Activated naive CD8-positive, alpha-beta T cell treated with anti-CD3 and anti-CD28 coated beads, Interleukin-2, amount 10 ng/mL, durations not matched to agents 7 days and 5 days (primary cell): ENCODE data around the gene EGFLAM. TPM values are rescaled to one million over a fixed set of nuclear protein-coding genes. Genes with fewer than 3 reads are reported as not detected.

ENCODE experiments used
- ATAC-seq: fragments of 150-1000 bp; cut with Tn5 transposase; one replicate; pipeline ENCODE4 v1.10.0; 2021; ENCODE audit warnings: low read depth, moderate library complexity
- POLR2A ChIA-PET: fragments of 350-600 bp; sonication (Branson Sonifier 250); formaldehyde crosslinking; loops from one replicate; lab custom pipeline; 2021; ENCODE audit warnings: antibody characterized with exemption; lab: Charles Lee
- DNase-seq: peaks from one replicate; pipeline ENCODE4 v3.0.0; 2021
- H3K27ac Mint-ChIP-seq: one replicate; pipeline ENCODE4 v1.8.0; 2022; ENCODE audit warnings: mild to moderate bottlenecking, mixed read lengths
- H3K27me3 Mint-ChIP-seq: one replicate; pipeline ENCODE4 v1.8.0; 2022; ENCODE audit warnings: mild to moderate bottlenecking, moderate library complexity, mixed read lengths
- H3K36me3 Mint-ChIP-seq: one replicate; pipeline ENCODE4 v1.8.0; 2021; ENCODE audit warnings: mild to moderate bottlenecking, mixed read lengths
- H3K4me1 Mint-ChIP-seq: one replicate; pipeline ENCODE4 v1.8.0; 2021; ENCODE audit warnings: mixed read lengths
- H3K4me3 Mint-ChIP-seq: one replicate; pipeline ENCODE4 v1.8.0; 2022; ENCODE audit warnings: mild to moderate bottlenecking, moderate library complexity, mixed read lengths
- H3K9me3 Mint-ChIP-seq: one replicate; pipeline ENCODE4 v1.8.0; 2021; ENCODE audit warnings: mixed read lengths
- total RNA-seq, 2 experiments: library from RNA; stranded (reverse); gene quantifications; one replicate each; pipeline ENCODE4 v1.2.3, GENCODE V29; 2021

Gene EGFLAM
- total RNA-seq, 2 experiments from 2014 or later = not detected

- no peak overlapping the region for H3K27ac Mint-ChIP-seq
Observed at GRCh38 chr5:38347896-38348295, 89.5 kb downstream of the EGFLAM start.

GRCh38 chr5:38360323-38361061 lies 102.1 kb downstream of the EGFLAM start:
- POLR2A ChIA-PET = no interaction called here

More at GRCh38 chr5:38347896-38348295, 89.5 kb downstream of the EGFLAM start:
- no peaks in the 10 kb centered on the region for H3K9me3 Mint-ChIP-seq
- no peak overlapping the region for H3K4me3 Mint-ChIP-seq
- POLR2A ChIA-PET = no interaction called here
- no peak for DNase-seq
- no peaks in the 10 kb centered on the region for H3K36me3 Mint-ChIP-seq
- no peaks in the 10 kb centered on the region for H3K4me1 Mint-ChIP-seq
- no peaks in the 10 kb centered on the region for H3K27me3 Mint-ChIP-seq
- ATAC-seq = no peak

GRCh38 chr5:38362713-38363112 lies 104.4 kb downstream of the EGFLAM start:
- POLR2A ChIA-PET = no interaction called here
- H3K4me3 Mint-ChIP-seq = no peak overlapping the region

More at GRCh38 chr5:38360323-38361061, 102.1 kb downstream of the EGFLAM start:
- ATAC-seq (no peak), DNase-seq (no peak)
- H3K27ac Mint-ChIP-seq = no peak overlapping the region
- H3K9me3 Mint-ChIP-seq = no peaks in the 10 kb centered on the region
- H3K4me1 Mint-ChIP-seq = no peaks in the 10 kb centered on the region
- no peak overlapping the region for H3K4me3 Mint-ChIP-seq
- H3K36me3 Mint-ChIP-seq = no peaks in the 10 kb centered on the region
- peaks cover 2% of the 10 kb centered on the region for H3K27me3 Mint-ChIP-seq

GRCh38 chr5:38364825-38365224 lies 106.5 kb downstream of the EGFLAM start:
- Mint-ChIP-seq H3K4me1 (peaks cover 10% of the 10 kb centered on the region), H3K9me3 (no peaks in the 10 kb centered on the region), H3K4me3 (no peak overlapping the region), H3K36me3 (peaks cover 1% of the 10 kb centered on the region), H3K27ac (no peak overlapping the region), H3K27me3 (peaks cover 7% of the 10 kb centered on the region)
- no peak for ATAC-seq
- DNase-seq = no peak
- POLR2A ChIA-PET = no interaction called here

More at GRCh38 chr5:38362713-38363112, 104.4 kb downstream of the EGFLAM start:
- no peaks in the 10 kb centered on the region for H3K9me3 Mint-ChIP-seq
- peaks cover under 1% of the 10 kb centered on the region for H3K4me1 Mint-ChIP-seq
- H3K27me3 Mint-ChIP-seq = peaks cover 7% of the 10 kb centered on the region
- peaks cover 1% of the 10 kb centered on the region for H3K36me3 Mint-ChIP-seq
- no peak for ATAC-seq
- no peak for DNase-seq
- H3K27ac Mint-ChIP-seq = no peak overlapping the region

- POLR2A ChIA-PET = no interaction called here
- Mint-ChIP-seq H3K36me3 (peaks cover 1% of the 10 kb centered on the region), H3K4me3 (no peak overlapping the region), H3K4me1 (peaks cover 10% of the 10 kb centered on the region), H3K27me3 (peaks cover 7% of the 10 kb centered on the region), H3K27ac (no peak overlapping the region), H3K9me3 (no peaks in the 10 kb centered on the region)
- DNase-seq = no peak
- ATAC-seq = no peak
Observed at GRCh38 chr5:38367410-38367809, 109.1 kb downstream of the EGFLAM start.

- H3K27ac Mint-ChIP-seq = no peak overlapping the region
- peaks cover 10% of the 10 kb centered on the region for H3K4me1 Mint-ChIP-seq
- ATAC-seq (no peak), DNase-seq (no peak)
- H3K27me3 Mint-ChIP-seq = peaks cover 7% of the 10 kb centered on the region
- H3K4me3 Mint-ChIP-seq = no peak overlapping the region
- H3K9me3 Mint-ChIP-seq = no peaks in the 10 kb centered on the region
- peaks cover 1% of the 10 kb centered on the region for H3K36me3 Mint-ChIP-seq
- POLR2A ChIA-PET = no interaction called here
Observed at GRCh38 chr5:38367966-38368365, 109.6 kb downstream of the EGFLAM start.

- no peak for ATAC-seq
- Mint-ChIP-seq H3K9me3 (no peaks in the 10 kb centered on the region), H3K27me3 (peaks cover 6% of the 10 kb centered on the region), H3K4me3 (no peak overlapping the region), H3K4me1 (peaks cover 10% of the 10 kb centered on the region), H3K27ac (no peak overlapping the region), H3K36me3 (peaks cover 1% of the 10 kb centered on the region)
- POLR2A ChIA-PET = no interaction called here
- DNase-seq = no peak
Observed at GRCh38 chr5:38369692-38370091, 111.3 kb downstream of the EGFLAM start.

GRCh38 chr5:38370358-38371100 lies 112.2 kb downstream of the EGFLAM start:
- Mint-ChIP-seq H3K27me3 (peaks cover 13% of the 10 kb centered on the region), H3K4me3 (no peak overlapping the region), H3K9me3 (no peaks in the 10 kb centered on the region), H3K4me1 (peaks cover 10% of the 10 kb centered on the region), H3K27ac (no peak overlapping the region), H3K36me3 (peaks cover 1% of the 10 kb centered on the region)
- POLR2A ChIA-PET = no interaction called here
- ATAC-seq (no peak), DNase-seq (no peak)

GRCh38 chr5:38371596-38371995 lies 113.2 kb downstream of the EGFLAM start:
- no peak overlapping the region for H3K4me3 Mint-ChIP-seq
- POLR2A ChIA-PET = no interaction called here
- no peaks in the 10 kb centered on the region for H3K9me3 Mint-ChIP-seq
- peaks cover 1% of the 10 kb centered on the region for H3K36me3 Mint-ChIP-seq
- no peak overlapping the region for H3K27ac Mint-ChIP-seq
- peaks cover 15% of the 10 kb centered on the region for H3K27me3 Mint-ChIP-seq
- H3K4me1 Mint-ChIP-seq = peaks cover 12% of the 10 kb centered on the region
- ATAC-seq (no peak), DNase-seq (no peak)

- POLR2A ChIA-PET = no interaction called here
- Mint-ChIP-seq H3K36me3 (peaks cover 2% of the 10 kb centered on the region), H3K27ac (no peak overlapping the region), H3K9me3 (no peaks in the 10 kb centered on the region), H3K4me1 (peaks cover 2% of the 10 kb centered on the region), H3K4me3 (no peak overlapping the region), H3K27me3 (peaks cover 24% of the 10 kb centered on the region)
- DNase-seq (no peak), ATAC-seq (no peak)
Observed at GRCh38 chr5:38373743-38374142, 115.4 kb downstream of the EGFLAM start.

GRCh38 chr5:38375423-38375822 lies 117.1 kb downstream of the EGFLAM start:
- H3K27me3 Mint-ChIP-seq = peaks cover 35% of the 10 kb centered on the region
- H3K4me1 Mint-ChIP-seq = peaks cover 4% of the 10 kb centered on the region
- peaks cover 2% of the 10 kb centered on the region for H3K36me3 Mint-ChIP-seq
- no peak for ATAC-seq
- no peak overlapping the region for H3K27ac Mint-ChIP-seq
- POLR2A ChIA-PET = no interaction called here
- H3K9me3 Mint-ChIP-seq = no peaks in the 10 kb centered on the region
- no peak for DNase-seq
- no peak overlapping the region for H3K4me3 Mint-ChIP-seq

GRCh38 chr5:38376404-38376803 lies 118.0 kb downstream of the EGFLAM start:
- DNase-seq (no peak), ATAC-seq (no peak)
- Mint-ChIP-seq H3K36me3 (peaks cover 2% of the 10 kb centered on the region), H3K9me3 (no peaks in the 10 kb centered on the region), H3K4me1 (peaks cover 4% of the 10 kb centered on the region), H3K27ac (no peak overlapping the region), H3K4me3 (no peak overlapping the region), H3K27me3 (peaks cover 41% of the 10 kb centered on the region)
- POLR2A ChIA-PET = no interaction called here

- Mint-ChIP-seq H3K27me3 (peaks cover 41% of the 10 kb centered on the region), H3K9me3 (no peaks in the 10 kb centered on the region), H3K4me1 (peaks cover 5% of the 10 kb centered on the region), H3K27ac (no peak overlapping the region), H3K36me3 (peaks cover 2% of the 10 kb centered on the region), H3K4me3 (no peak overlapping the region)
- ATAC-seq = no peak
- POLR2A ChIA-PET = no interaction called here
- DNase-seq = no peak
Observed at GRCh38 chr5:38378579-38378978, 120.2 kb downstream of the EGFLAM start.
